Erythroblast (primary cell): ENCODE measurements around the gene FKBP10.

Experiments used
- GATA1 ChIP-seq: IDR thresholded peaks from 2 replicates; pipeline ENCODE4 v1.6.1; 2011; ENCODE audit warnings: low read depth, mild to moderate bottlenecking, control low read depth, low read length, moderate library complexity
- POLR2A ChIP-seq: IDR thresholded peaks from 2 replicates; pipeline ENCODE4 v1.6.1; 2011; ENCODE audit warnings: mild to moderate bottlenecking, low read length

DNA sequence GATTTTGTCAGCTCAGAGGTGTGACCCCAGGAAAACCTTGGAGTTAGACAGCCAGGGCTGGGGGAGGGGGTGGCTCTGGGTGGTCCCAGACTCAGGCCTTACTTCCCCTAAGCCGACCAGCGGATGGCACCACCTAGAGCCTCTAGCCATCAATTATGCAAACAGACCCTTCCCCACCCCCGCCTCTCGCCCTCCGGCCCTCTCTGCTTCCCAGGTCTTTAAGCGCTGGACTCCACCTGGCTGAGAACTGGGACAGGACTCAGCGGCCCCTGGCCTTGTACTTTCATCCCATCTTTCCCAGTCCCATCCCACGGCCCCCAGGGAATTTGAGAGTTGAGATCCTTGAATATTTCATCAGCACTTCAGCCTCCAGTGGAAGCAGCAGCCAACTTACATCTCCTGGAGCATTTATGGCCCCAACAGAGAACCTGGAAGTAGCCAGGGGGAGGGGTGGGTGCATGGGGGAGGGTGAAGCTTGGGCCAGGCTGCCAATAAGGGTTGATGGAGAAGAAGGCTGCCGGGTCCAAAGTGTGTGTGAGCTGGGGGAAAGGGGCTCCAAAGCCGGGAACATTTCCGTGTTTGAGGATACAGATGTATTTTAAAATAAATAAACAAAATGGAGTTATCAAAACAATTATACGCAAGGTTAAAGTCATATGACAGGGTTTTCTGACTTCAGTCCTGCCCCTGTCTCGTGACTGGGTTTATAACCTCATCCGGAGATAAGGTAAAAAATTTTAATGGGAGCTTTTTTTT, 18.8 kb upstream of the FKBP10 start:
- no peak for TF ChIP-seq POLR2A
- TF ChIP-seq GATA1 = no peak
